Measurements from ENCODE around the gene AMPD3.
A peak's percentile ranks its signal among the peaks of the same experiment; 100 is the strongest.

The AMPD3 gene

DNA sequence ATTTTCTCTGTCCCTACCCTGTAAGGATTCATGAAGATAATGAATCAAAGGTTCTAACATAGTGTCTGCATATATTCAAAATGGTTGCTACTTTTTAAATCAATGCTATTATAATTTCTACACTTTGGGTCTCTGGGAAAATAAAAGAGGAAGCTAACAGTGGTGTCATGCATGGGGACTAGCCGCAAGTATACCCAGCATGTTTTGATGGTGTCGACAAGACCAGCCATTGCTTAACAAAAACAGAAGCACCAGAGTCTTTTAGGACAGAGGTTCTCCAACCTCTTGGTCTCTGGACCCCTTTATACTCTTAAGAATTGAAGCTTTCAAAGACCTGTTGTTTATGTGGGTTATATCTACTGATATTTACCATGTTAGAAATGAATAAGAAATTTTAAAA is 48.2 kb downstream of the AMPD3 start:
- DNase-seq (ENCODE audit: low spot score), result no peak

DNA sequence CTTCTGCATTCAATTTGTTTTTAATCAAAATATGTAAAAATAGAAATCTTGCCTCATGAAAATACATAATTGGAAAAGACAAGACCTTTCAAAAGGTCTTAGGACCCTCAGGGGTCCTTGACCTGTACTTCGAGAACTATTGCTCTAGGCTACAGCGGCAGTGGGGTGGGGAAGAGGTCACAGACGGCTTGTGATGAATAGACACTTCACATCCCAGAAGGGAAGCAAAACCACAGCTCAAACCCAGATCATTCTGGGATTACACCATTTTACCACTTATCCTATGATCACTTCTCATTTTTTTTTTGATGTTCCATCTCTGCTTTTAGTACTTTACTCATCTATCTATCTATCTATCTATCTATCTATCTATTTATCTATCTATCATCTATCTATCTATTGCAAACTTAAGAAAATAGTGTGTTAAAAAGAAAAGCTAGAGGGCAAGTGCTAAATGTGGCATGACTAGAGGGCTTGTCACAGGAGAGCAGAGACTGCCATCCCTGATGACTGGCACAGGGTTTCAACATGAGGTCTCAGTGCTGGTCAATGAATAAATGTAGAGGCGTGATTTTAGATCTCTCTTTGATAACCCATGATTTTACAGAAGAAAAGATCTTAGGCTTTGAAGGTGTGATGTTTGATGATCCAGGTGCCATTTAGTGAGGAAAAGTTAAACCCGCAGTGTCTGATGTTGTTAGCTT is 48.9 kb downstream of the AMPD3 start:
- no peak for DNase-seq (ENCODE audit: low spot score)

DNA sequence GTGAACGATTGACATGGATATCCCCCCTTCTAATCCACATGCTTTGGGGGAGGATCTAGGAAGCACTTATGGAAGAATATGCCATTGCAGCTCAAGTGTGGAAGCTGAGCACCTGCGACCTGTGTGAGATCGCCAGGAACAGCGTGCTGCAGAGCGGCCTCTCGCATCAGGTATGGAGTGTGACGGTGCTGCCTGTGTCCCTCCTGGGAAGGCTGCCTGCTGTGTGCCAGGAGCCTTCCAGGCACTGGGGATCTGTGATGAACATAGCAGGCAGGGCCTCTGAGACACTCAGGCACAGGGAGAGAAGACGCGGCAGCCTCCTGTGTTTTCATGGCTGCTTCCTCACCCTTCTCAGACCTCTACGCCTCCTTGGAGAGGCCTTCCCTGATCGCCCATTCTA is 49.4 kb downstream of the AMPD3 start:
- DNase-seq (ENCODE audit: low spot score), result no peak

DNA sequence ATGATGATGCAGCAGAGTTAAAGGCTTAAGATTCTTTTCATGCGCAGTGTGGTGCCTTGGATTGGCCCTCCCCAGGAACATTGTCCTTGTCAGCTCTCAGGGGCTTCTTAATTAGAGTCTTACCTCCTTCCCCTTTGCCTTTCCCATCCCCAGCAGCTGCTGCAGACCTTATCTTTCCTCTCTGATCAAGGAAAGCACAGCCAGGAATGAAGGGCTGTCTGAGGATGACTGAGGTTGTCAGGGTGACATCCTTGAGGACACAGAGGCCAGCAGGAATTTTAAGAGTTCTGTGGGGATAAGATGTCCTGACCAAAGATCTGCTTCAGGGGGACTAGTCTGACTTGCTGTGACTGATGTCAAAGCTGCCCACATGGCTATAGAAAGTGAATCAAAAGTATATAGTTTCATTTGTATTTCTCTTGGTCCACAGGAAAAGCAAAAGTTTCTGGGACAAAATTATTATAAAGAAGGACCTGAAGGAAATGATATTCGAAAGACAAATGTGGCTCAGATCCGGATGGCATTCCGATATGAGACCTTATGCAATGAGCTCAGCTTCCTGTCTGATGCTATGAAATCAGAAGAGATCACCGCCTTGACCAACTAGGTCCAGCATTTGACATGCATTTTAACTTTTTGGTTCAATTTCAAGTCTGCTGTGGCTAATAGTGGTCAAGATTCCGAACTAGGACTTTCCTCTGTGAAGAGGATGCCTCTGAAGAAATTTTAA is 50.4 kb downstream of the AMPD3 start:
- DNase-seq (ENCODE audit: low spot score), result peak; percentile 42

DNA sequence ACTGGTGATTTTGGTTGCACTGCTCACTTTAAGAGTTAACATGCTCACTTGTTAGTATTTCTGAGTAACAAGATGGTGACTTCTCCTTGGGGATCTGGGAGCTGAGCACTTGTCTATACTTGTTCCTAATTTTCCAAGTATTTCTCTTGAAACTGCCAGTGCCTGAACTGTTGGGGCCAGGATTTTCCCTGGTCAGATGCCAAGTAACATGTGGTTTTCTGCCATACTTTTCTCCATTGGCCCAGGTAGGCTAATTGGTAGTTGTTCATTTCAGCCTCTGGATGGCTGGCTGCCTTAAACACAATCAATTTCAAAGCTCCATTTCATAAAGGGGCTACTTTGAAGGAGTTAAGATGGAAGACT is 50.9 kb downstream of the AMPD3 start:
- DNase-seq (ENCODE audit: low spot score), result no peak

DNA sequence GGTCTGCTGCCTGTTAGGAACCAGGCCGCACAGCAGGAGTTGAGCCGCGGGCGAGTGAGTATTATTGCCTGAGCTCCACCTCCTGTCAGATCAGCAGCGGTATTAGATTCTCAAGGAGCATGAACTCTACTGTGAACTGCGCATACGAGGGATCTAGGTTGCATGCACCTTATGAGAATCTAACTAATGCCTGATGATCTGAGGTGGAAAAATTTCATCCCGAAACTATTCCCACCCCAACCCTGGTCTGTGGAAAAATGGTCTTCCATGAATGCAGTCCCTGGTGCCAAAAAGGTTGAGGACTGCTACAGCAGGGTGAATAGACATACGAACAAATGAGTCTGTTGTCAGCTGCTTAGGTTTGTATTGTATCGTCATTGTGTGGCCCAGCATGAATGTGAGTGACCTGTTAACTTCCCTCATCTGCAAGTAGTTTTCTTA is 56.1 kb downstream of the AMPD3 start:
- no peak for DNase-seq (ENCODE audit: low spot score)

DNA sequence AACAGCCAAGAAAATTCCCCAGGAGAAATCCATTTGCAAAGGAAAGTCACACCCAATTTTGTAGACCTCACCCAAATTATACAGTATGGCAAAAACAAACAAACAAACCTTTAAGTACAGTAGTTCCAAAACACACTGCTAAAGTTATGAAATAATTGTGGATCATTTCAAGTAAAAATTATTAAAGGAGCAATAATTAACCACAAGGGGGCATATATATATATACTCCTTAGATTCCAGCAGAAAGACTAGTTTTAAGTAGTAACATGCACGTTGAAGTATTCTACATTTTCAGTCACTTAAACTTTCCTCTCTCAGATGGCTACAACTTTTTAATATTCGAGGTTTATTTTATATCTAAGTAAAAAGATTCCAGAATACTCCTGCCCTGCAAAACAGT is 59.1 kb downstream of the AMPD3 start:
- no peak for DNase-seq (ENCODE audit: low spot score)

DNA sequence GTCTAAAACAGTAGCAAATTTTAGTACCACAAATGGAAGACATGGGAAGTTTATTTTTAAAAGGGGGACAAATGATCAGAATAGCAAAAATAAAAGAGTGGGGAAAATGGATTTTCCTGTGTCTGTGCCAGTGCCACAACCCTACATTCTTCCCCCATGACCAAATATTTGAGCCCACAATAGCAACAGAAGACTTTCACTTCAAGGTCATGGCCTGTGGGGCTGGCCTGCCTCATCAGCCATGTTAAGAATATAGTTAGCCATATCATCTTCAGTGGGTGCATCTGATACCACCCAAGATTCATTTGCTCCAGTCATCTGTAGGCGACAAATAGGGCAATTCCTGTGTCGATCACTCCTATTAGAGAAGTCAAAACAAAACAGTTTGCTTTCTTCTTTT is 59.6 kb downstream of the AMPD3 start:
- no peak for DNase-seq (ENCODE audit: low spot score)

DNA sequence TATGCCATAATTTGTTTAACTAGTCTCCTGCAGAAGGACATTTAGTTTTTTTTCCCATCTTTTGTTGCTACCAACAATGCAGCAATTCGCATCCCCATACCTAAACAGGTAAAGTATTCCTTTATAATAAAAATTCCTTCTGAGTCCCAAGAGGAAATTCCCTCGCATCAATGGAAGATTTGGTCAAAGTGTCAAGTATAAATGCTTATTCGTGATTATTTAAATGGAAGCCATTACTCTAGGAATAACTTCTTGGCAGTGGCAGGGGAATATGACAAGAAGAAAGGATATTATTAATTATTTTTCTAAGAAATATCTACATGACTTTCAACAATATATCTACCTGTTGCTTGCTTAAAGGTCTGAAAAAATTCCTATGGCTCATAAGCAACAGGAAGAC is 60.4 kb downstream of the AMPD3 start:
- no peak for DNase-seq (ENCODE audit: low spot score)

DNA sequence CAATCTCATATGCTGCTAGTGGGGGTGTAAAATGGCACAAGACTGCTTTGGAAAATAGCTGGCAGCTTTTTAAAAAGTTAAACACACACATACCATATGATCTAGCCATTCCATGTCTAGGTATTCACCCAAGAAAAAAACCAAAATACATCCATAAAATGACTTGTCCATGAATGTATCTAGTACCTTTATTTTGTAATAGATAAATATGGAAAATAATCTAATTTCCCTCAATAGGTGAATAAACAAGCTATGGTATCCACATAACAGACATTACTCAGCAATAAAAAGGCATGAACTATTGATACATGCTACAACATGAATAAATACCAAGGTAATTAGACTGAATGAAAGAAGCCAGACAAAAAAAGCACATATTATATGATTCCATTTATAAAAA is 63.1 kb downstream of the AMPD3 start:
- DNase-seq (ENCODE audit: low spot score), result no peak

DNA sequence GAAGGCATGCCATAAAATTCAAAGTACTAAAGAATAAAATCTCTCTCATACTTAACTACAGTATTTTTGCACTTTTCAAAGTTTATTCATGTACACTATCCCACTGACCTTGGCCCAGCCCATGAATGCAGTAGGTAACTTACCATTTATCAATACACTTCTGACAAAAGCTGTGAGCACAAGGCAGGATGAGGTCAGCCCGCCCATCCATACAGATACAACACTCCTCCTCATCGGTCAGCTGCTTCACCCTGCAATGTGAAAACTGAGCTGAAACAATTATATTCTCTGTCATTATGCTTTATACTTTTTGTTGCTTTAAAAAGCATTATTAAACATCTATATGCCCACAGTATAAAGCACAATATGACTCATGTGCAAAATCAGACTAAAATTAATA is 63.8 kb downstream of the AMPD3 start:
- DNase-seq (ENCODE audit: low spot score), result no peak

DNA sequence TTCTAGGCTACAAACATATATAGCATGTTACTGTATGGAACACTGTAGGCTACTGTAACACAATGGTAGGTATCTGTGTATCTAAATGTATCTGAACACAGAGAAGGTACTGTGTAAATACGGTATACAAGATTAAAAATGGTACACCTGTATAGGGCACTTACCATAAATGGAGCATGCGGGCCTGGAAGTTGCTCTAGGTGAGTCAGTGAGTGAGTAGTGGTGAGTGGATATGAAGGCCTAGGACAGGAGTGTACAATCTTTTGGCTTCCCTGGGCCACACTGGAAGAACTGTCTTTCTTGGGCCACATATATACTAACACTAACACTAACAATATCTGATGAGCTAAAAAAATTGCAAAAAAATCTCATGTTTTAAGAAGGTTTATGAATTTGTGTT is 64.6 kb downstream of the AMPD3 start:
- no peak for DNase-seq (ENCODE audit: low spot score)

DNA sequence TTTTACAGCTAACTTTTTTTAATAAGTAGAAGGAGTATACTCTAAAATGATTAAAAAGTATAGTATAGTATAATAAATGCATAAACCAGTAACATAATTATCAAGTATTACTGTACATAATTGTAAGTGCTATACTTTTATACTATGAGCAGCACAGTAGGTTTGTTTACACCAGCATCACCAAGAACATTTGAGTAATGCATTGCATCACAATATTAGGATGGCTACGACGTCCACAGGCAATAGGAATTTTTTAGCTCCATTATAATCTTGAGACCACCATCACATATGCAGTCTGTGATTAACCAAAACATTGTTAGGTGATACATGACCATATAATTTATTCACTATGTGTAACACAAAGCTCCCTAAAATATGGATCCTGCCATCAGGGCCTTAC is 65.5 kb downstream of the AMPD3 start:
- no peak for DNase-seq (ENCODE audit: low spot score)

DNA sequence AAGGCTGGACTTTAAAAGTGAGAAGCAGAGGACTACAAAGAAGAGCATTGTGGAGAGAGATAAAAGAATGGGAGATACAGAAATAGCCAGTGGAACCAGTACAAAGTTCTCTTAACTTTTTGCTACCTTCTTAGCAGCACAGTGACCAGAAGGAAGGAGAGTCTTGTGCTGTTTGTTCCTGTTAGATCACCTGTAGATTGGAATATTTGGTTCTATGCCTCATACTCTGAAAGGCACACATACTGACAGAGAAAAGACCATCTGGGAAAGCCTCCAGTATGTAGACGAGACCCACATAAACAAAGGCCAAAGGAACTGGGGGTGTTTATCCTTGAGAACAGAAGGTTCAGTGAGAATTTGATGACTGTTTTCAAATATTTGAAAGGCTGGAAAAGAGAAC is 67.2 kb downstream of the AMPD3 start:
- DNase-seq (ENCODE audit: low spot score), result no peak

DNA sequence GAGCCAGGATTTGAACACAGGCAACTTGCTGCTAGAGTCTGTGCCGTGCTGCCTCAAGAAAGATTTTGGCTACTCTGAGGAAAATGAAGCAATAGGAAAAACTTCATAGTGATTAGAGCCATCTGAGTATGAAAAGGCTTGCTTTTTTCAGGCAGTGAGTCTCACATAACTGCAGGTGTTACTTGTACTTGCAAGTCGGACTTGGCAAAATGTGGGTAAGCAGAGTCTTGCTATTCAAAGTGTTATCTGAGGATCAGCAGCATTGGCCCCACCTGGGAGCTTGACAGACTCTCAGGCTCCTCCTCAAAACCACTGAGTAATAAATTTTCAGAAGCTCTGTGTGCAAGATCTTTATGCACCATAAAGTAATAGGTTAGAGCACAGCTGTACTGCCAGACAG is 67.9 kb downstream of the AMPD3 start:
- no peak for DNase-seq (ENCODE audit: low spot score)

DNA sequence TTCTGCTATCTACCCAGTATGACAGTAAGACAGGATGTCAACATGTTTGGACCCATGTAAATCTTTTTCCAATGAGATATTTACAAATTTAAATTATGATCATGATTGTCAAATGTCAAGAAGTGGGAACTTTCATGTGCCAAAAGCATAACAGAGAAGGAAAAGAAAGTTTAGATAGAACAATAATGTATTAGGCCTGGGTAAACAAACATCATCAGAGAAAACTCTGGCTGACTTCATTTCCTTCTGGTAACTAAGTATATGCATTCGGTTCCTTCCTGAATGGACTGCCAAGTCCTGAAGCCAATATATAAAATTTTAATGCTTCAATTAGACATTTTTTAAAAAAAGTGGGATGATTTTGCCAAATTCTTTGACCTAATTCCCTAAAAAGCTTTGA is 69.4 kb downstream of the AMPD3 start:
- DNase-seq (ENCODE audit: low spot score), result no peak

DNA sequence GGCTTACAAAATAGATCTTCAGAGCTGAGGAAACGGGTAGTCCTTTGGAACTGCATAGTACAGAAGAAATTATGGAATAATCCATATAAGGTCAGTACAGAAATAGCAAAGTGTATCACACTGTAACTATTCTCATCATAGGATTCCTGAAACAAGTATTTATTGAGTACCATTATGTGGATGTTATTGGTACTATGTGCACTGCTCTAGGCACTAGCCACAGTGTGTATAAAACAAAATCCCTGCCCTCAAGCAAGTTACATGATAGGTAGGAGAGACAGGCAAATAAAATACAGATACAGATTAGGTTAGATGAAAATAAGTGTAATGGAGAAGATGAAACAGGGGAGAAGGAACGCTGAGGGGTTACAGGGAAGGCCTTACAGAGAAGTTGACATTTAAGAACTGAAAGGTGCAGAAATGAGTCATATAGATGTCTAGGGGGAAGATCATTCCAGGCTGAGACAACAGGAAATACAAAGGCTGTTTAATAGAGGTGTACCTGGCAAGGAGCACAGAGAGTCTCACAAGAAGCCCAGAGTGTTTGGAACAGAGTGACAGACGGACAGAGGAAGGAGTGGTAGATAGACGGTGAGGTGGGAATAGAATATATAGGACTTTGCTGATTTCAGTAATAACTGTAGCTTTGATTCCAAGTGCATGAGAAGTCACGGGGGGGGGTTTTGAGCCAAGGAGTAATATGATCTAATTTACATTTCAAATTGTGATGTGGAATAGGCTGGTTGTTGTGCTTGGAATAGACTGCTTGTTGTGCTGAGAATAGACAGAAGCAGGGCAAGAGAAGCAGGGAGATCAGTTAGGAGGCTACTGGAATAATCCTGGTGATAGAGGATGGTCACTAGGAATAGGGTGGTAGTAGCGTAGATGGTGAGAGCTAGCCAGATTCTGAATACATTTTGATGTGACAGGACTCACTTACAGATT is 72.2 kb downstream of the AMPD3 start:
- DNase-seq (ENCODE audit: low spot score), result no peak

DNA sequence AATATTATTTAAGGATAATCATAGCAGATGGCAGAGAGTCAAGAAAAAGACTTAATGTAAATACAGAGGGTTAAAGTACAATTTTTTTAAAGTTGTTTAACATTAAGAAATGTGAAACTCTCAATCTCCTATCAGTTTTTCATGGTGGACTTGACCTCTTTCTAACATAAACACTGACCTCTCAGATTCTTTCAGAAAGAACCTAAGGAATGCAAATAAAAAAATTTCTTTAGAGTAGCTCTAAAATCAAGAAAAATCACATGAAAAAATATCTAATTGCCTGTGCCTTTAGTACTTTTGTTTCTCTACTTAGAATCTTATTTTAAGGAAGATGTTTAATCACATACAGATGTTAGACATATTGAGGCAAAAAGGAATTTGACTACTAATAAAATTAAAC is 73.1 kb downstream of the AMPD3 start:
- DNase-seq (ENCODE audit: low spot score), result no peak

DNA sequence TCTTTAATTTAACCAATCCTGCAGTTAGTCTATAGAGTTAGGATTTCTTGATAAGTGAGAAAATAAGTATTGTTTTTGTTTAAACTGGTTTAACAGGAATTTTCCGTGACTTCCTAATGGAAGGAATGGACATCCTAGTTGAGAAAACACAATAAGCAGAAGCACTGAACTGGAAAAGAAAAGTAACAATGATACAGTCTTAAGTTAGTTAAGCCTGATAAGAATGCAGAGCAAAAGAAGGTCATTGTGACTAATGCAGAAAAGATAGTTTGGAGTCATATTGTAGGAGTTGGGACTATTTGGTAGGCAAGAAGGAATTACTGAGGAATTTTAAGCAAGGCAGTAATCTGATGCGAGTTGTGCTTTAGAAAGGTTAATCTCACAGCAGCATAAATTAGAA is 74.2 kb downstream of the AMPD3 start:
- no peak for DNase-seq (ENCODE audit: low spot score)

DNA sequence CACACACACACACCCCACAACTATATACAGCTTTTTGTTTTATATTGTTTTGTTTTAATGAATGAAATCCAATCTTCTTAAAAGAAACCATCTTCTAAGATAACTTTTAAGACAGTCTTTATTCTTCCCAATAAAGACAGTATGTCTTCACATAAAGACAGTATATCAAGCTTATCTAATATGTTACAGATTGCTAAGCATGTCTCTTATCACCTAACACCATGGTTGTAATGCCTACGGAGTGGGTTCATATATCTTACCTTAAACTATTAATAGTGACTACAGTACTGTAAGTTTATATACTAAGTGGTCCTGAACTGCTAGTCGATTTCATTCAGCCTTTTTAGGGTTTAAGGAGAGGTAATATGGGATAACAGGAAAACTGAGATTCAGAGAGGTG is 77.5 kb downstream of the AMPD3 start:
- DNase-seq (ENCODE audit: low spot score), result no peak

DNA sequence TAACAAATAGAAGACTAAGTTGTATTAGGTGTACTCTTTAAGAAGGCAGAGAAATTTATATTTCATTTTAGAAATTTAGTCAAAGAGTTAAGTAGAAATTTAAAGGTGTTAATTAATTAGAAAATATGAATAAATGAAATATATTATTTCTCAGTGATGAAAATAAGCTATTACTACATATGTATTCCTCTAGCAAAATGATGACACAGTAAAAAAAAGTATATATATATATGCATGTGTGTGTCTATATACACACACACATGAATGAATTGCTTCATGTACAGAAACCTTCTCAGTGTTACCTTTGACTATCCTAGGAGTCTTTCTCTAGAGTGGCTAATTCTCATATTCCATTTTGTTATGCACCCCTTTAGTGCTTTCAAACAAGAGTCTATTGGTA is 78.3 kb downstream of the AMPD3 start:
- no peak for DNase-seq (ENCODE audit: low spot score)

DNA sequence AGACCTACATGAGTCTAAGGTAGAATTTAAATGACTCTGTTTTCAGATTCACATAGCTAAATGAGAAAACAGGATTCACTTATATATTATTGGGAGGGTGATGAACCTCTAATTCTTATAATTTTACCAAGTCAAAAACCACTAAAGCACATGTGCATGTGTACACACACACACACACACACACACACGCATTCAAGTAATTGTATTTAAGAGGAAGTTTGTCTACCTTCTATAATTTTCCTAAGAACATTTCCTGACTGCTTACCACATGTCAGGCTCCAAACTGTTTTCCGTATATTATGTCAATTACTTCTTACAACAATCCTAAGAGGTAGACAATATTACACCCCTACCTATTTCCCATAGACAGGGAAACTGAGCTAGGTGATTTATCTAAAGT is 79.3 kb downstream of the AMPD3 start:
- DNase-seq (ENCODE audit: low spot score), result no peak

DNA sequence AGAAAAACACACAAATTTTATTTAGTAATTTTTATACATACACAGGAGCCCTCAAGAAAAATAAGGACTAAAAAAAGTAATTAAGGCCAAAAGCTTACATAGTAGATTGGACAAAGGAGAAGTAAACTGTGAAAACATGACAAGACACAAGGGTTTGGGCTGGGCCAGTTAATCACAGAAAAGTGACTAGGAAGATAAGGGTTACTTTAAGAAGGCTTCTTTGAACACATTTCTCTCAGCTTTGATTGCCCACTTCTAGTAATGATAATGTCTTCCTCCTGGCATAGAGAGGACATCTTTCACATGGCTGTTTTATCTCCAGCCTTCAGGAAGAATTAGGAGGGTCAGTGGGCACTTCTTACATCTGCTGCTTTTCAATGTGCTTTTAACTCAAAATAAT is 82.5 kb downstream of the AMPD3 start:
- no peak for DNase-seq (ENCODE audit: low spot score)
